ENCODE data around the gene MACROD2. TPM values are rescaled to one million over a fixed set of nuclear protein-coding genes. Genes with fewer than 3 reads are reported as not detected.

Gene MACROD2
- total RNA-seq, 6 experiments from 2014 or later, result 0.05 to 0.57 (median 0.11) TPM; not detected in 1

DNA sequence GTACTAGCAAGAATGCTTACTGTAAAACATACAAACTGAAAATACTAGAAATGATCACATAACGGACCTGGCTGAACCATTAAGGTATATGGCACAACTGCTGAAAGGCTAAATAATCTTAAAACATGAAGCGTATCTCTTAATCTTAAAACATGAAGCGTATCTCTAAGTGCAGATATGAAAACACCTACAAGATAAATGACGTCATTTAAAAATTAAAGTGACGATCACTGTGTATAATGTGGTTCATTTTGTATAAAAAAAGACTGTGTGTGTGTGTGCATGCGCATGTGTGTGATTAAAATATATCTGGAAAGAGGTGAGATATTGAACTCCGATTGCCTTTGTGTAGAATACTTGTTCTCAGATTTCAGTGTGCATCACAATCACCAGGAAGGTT, 1797.5 kb downstream of the MACROD2 start:
- TF ChIP-seq, protein P1, sequence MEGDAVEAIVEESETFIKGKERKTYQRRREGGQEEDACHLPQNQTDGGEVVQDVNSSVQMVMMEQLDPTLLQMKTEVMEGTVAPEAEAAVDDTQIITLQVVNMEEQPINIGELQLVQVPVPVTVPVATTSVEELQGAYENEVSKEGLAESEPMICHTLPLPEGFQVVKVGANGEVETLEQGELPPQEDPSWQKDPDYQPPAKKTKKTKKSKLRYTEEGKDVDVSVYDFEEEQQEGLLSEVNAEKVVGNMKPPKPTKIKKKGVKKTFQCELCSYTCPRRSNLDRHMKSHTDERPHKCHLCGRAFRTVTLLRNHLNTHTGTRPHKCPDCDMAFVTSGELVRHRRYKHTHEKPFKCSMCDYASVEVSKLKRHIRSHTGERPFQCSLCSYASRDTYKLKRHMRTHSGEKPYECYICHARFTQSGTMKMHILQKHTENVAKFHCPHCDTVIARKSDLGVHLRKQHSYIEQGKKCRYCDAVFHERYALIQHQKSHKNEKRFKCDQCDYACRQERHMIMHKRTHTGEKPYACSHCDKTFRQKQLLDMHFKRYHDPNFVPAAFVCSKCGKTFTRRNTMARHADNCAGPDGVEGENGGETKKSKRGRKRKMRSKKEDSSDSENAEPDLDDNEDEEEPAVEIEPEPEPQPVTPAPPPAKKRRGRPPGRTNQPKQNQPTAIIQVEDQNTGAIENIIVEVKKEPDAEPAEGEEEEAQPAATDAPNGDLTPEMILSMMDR (IDR thresholded peaks at IDR 0.05), result no peak
- no peak overlapping the region for H3K27ac Mint-ChIP-seq
- peaks cover 5% of the 10 kb centered on the region; the same call in 1 of the 2 replicates for H3K9me3 Mint-ChIP-seq
- no peaks in the 10 kb centered on the region for H3K27me3 Mint-ChIP-seq (ENCODE audit: insufficient read depth)
- DNase-seq, result no peak
- H3K36me3 Mint-ChIP-seq (ENCODE audit: low read depth), result no peaks in the 10 kb centered on the region
- H3K4me1 Mint-ChIP-seq (ENCODE audit: low read depth), result no peaks in the 10 kb centered on the region
- H3K4me3 Mint-ChIP-seq, result no peak overlapping the region

- H3K4me1 Mint-ChIP-seq (ENCODE audit: low read depth), result no peaks in the 10 kb centered on the region
- no peaks in the 10 kb centered on the region for H3K27me3 Mint-ChIP-seq (ENCODE audit: insufficient read depth)
- TF ChIP-seq, protein P1 (IDR thresholded peaks at IDR 0.05), result no peak
- DNase-seq, result no peak
- no peaks in the 10 kb centered on the region for H3K36me3 Mint-ChIP-seq (ENCODE audit: low read depth)
- H3K4me3 Mint-ChIP-seq, result no peak overlapping the region
- peaks cover 9% of the 10 kb centered on the region; the same call in 1 of the 2 replicates for H3K9me3 Mint-ChIP-seq
- H3K27ac Mint-ChIP-seq, result no peak overlapping the region
Observed at GRCh38 chr20:15794409-15794808, 1799.1 kb downstream of the MACROD2 start.

DNA sequence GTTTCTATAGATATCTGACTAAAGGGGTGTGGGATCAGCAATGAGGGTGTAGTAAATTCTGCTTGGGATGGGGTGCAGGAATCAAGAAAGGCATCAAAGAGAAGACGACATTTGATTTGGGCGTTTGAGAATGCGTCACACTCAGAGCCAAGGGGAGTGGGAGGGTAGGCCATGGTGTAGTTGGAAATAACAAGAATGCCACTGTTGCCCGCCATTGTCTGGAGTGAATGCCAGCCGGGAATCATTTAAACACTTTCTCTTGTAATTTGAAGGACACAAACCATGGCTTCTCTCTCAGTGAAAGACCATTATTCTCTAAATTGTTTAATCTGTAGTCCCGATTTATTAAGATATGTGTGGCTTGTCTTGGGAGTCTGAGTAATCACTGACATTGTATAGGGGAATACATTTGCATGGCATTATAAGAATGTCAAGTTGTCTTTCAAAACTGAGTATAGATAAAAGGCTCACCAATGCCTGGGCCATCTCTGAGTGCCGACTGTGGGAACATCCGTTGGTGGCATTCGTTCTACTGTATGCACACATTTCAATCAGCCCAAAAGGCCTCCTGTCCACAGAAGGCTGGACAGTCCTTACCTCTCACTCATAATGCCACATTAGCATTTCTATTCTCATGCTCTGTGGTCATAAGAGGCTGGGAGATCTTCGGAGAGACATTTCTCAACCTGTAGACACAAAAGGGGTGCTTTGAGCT, 1800.1 kb downstream of the MACROD2 start:
- Mint-ChIP-seq H3K4me3 (no peak overlapping the region), H3K27me3 (ENCODE audit: insufficient read depth) (no peaks in the 10 kb centered on the region), H3K4me1 (ENCODE audit: low read depth) (no peaks in the 10 kb centered on the region), H3K27ac (no peak overlapping the region), H3K9me3 (peaks cover 13% of the 10 kb centered on the region; the same call in 1 of the 2 replicates), H3K36me3 (ENCODE audit: low read depth) (no peaks in the 10 kb centered on the region)
- TF ChIP-seq, protein P1 (IDR thresholded peaks at IDR 0.05), result no peak
- DNase-seq, result no peak

DNA sequence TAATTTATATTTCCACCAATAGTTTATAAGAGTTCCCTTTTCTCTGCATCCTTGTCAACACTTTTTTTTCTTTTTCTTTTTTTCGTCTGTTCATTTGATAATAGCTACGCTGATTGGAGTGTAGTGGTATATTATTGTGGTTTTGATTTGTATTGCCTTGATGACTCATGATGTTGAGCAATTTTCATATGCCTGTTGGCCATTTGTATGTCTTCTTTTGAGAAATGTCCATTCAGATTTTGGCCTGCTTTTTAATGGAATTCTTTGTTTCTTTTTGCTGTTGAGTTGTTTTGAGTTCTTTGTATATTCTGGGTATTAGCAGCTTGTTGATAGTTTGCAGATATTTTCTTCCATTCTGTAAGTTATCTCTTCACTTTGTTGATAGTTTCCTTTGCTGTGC, 1804.6 kb downstream of the MACROD2 start:
- no peak for DNase-seq
- Mint-ChIP-seq H3K9me3 (peaks cover 21% of the 10 kb centered on the region), H3K4me1 (ENCODE audit: low read depth) (no peaks in the 10 kb centered on the region), H3K4me3 (no peak overlapping the region), H3K27ac (no peak overlapping the region), H3K36me3 (ENCODE audit: low read depth) (no peaks in the 10 kb centered on the region), H3K27me3 (ENCODE audit: insufficient read depth) (no peaks in the 10 kb centered on the region)
- TF ChIP-seq, protein P1 (IDR thresholded peaks at IDR 0.05), result no peak

DNA sequence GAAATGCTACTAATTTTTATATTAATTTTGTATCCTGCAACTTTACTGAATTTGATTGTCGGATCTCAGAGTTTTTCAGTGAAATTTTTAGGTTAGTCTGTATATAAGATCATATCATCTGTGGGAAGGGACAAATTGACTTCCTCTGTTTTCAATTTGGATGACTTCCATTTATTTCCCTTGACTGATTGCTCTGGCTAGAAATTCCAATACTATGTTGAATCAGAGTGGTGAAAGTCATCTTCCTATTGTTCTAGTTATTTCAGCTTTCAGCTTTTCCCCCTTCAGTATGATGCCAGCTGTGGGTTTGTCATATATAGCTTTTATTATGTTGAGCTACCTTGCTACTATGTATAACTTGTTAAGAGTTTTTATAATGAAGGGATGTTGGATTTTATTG, 1806.7 kb downstream of the MACROD2 start:
- Mint-ChIP-seq H3K27me3 (ENCODE audit: insufficient read depth) (no peaks in the 10 kb centered on the region), H3K4me3 (no peak overlapping the region), H3K4me1 (ENCODE audit: low read depth) (no peaks in the 10 kb centered on the region), H3K9me3 (peaks cover 21% of the 10 kb centered on the region), H3K36me3 (ENCODE audit: low read depth) (no peaks in the 10 kb centered on the region), H3K27ac (no peak overlapping the region)
- TF ChIP-seq, protein P1 (IDR thresholded peaks at IDR 0.05), result no peak
- no peak for DNase-seq
